Activated CD4-positive, alpha-beta T cell treated with anti-CD3 and anti-CD28 coated beads, Interleukin-2, amount 50 U/mL, for 24 hours (primary cell): ENCODE measurements around the gene NEO1.
A peak's percentile ranks its signal among the peaks of the same experiment; 100 is the strongest.
"Not testable (repeated sequence)": the region's sequence is repeated elsewhere in the genome, so short reads cannot be mapped to it uniquely, and the experiment has no call there.

Source experiments
- DNase-seq, 2 donors: peaks; one replicate each; pipeline ENCODE4 v3.0.0-alpha.2; 2020; ENCODE audit warnings: low read depth in 1 of 2, low spot score in 1 of 2

NEO1 gene

DNA sequence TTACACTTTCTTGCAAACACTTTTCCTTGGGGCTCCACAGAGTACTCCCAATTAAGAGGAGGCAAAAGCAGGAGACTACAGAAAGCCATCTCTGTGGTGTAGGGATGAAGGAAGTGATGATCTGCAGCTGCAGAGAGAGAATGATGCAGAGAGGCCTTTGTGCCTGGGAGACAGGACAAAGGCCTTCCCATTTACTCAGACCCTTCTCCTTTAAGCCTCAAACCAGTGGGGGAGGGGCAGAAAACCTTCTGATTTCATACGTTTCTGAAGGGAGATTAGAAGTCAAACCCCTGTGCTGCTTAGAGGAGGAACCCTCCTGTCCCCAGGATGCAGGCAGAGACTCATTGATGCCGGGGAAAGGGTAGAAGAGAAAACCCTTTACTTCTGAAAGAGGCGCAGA, 130.8 kb downstream of the NEO1 start:
- DNase-seq, result no peak

DNA sequence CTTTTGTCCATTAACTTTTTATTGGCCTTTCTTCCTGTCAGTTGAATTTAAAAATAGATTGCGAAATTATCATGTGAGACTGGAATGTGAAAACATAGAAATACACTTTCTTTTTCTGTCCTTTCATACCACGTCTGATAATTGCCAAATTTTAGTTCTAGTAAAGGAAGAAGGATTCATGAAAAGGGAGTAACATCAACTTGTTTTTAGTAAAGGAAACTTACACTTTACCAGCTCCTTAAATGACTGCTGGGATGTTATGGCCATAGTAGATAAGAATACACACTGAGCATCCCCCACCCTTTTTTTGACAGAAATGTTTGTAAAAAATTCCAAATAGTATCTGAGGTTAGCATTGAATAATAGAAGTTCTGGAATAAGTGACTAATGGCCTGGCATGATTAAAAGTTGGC, 137.9 kb downstream of the NEO1 start:
- DNase-seq, result no peak

DNA sequence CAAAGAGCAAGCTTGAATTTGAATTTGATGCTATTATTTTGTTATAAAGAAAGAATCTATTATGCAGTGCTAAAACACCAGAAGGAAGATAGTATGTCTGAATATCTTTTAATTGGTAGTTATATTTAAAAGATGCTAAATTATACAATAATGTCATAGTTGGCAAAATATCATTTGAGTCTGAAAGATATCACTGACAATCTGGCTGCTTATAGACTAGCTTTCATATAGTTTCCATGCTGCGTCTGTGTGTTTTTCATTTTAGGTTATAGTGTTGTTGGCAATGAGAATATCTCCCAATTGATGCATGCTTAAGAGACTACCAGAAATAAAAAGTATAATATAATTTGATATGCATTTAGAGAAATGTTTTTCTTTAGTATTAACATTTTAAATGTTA, 142.9 kb downstream of the NEO1 start:
- DNase-seq, result no peak

DNA sequence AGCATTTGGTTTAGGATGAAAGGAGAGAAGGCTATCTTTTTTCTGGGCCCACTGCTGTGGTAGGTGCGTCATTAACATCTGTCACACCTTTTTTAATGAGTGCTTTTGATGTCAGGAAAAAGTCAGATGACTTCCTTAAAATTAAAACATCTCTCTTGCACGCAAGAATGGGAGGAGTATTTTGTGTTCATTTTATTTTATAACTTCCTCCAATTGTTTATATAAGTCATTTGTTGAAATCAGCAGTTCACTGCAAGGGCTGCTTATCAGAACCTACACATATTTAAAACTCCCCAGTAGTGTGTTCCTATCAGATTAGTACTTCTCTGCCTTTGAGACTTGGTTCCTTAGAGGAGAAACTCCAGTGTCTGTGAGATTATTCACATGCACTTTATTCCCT, 143.8 kb downstream of the NEO1 start:
- DNase-seq, result no peak

DNA sequence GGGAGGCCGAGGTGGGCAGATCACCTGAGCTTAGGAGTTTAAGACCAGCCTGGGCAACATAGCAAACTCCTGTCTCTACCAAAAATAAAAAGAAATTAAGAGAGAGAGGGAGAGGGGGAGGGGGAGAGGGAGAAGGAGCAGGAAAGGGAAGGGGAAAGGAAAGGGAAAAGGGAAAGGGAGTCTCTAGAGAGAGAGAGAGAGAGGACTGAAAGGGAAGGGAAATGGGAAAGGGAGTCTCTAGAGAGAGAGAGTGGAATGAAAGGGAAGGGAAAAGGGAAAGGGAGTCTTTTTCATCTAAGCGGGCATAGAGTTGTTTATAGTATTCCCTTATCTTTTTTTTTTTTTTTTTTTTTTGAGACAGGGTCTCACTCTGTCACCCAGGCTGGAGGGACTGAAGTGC, 148.1 kb downstream of the NEO1 start:
- no peak for DNase-seq

DNA sequence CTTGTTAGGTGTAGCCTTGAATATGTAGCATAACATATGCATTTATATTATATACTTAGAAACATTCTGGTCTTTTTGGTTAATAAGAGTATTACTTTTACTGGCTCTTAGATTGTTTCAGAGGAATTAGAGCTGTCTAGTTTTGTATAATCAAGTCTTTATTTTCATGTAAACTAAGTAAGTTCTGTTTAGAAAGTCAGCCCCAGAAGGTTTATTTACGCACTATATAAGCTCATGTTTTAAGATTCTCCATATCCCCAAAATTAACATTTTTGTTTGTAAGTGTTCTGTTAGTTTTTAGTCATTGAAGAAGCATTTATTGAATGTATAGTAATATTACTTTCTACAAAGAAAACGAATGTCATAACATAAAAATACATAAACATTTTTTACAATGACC, 158.4 kb downstream of the NEO1 start:
- DNase-seq, result no peak

DNA sequence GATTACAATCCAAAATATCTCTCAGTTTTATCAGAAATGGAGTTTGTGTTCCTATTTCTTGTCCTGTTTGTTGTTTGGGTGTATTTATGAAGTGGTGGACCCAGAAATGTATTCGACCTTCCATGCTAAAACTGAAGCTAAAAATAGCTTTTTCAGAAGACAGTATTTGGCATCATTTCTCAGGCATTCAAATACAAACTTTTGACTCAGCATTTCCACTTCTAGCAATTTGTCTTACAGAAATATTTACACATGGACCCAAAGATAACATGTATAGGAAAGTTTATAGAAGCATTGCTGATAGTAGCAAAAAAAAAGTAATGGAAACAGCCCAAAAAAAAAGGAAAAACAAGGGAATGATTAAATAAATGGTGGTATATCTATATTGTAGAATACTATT, 160.2 kb downstream of the NEO1 start:
- DNase-seq, result no peak

DNA sequence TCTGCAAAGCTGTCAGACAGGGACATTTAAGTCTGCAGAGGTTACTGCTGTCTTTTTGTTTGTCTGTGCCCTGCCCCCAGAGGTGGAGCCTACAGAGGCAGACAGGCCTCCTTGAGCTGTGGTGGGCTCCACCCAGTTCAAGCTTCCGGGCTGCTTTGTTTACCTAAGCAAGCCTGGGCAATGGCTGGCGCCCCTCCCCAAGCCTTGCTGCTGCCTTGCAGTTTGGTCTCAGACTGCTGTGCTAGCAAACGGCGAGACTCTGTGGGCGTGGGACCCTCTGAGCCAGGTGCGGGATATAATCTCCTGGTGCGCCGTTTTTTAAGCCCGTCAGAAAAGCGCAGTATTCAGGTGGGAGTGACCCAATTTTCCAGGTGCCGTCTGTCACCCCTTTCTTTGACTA, 169.2 kb downstream of the NEO1 start:
- not testable (repeated sequence) for DNase-seq

DNA sequence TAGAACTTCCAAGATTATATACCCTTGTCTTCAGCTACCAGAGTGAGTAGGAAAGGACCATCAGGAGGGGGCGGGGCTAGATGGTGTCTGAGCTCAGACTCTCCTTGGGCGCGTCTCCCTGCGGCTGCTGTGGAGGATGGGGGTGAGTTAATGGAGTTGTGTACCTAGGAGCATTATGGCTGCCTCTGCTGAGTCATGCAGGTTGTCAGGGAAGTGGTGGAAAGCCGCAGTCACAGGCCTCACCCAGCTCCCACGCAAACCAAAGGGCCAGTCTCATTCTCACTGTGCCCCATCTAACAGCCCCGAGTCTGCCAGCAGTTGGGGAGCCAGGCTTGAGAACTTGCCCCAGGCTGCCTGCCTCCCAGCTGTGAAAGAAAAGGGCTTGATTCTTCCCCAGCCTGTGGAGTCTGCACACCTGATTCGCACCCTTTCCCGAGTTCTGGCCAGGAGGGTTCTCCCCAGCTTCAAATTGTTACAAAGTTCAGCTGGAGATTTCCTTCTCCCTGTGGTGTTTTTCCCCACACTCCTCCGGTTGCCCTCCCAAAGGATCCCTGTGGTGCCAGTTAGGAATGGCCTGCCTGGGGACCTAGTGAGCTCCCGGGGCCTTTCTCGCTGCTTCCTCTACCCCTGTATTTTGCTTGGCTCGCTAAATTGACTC, 173.2 kb downstream of the NEO1 start:
- no peak for DNase-seq

DNA sequence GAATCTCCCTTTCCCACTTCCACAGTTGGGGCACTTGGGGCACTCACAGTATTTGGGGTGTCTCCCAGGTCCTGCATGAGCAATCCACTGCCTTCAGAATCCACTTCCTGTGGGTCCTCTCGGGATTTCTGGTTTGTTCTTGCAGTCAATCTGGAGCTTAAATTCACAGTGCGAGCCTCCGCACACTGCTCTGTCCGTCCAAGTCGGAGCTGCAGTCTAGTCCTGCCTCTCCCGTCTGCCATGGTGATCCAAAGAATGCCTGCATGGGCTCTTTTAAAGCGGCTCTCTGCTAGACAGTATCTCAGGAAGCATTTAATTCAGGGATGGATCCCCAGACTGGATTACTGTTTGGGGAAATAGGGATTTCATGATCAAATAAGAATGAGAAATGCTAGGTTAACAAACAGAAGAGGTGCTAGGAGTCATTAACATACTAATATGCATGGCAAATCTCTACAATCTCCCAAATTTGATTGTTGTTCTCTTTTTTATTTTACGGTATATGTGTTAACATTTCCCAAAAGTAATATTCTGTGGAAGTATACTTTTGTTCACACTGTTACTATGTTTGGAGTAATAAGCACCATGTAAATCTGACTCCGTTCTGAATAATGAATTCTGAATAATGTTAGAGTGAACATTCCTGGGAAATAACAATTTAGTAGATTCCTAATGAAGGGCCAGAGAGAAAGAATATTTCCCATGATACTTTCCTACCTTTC, 174.0 kb downstream of the NEO1 start:
- no peak for DNase-seq

DNA sequence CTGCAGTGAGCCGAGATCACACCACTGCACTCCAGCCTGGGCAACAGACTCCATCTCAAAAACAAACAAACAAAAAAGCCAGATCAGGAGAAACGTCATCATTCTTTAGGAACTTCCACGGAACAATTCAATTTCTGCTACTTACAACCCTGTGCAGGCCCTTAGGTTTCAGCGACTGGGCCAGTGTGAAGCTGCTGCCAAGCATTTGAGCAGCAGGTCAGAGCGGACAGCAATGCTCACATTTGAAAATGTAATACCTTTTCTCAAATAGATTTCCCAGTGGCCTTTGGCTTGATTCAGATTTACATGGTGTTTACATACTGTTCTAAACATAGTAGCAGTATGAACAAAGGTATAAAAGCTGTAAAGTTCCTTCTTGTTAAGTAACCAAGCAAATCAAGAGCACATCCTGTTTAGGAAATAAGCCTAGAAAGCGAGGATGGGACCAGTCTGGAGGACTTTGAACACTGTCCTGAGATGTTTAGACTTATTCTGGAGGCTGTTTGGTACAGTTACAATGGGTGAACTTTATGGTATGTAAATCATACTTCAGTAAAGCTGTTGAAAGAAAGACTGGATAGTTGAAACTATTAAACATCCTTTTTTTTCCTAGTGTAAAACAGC, 175.3 kb downstream of the NEO1 start:
- no peak for DNase-seq

DNA sequence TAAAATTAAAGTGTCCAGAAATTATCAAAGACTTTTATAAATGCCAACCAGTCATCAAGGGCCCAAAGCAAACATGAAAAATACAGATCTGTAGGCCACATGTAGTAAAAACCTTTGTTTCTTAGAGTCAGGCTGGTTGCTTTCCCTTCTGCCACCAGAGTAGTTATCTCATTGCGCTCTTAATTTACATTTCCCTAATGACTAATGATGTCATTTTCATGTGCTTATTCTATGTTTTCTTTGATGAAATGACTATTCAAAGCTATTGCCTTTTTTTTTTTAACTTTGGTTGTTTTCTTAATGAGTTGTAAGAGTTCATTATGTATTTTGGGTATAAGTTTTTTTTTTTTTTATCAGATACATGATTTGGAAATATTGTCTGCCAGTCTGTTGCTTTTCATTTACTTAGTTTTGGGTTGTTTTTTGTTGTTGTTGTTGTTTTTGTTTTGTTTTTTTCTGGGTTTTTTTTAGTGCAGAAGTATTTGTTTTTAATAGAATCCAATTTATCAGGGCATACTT, 175.9 kb downstream of the NEO1 start:
- no peak for DNase-seq

DNA sequence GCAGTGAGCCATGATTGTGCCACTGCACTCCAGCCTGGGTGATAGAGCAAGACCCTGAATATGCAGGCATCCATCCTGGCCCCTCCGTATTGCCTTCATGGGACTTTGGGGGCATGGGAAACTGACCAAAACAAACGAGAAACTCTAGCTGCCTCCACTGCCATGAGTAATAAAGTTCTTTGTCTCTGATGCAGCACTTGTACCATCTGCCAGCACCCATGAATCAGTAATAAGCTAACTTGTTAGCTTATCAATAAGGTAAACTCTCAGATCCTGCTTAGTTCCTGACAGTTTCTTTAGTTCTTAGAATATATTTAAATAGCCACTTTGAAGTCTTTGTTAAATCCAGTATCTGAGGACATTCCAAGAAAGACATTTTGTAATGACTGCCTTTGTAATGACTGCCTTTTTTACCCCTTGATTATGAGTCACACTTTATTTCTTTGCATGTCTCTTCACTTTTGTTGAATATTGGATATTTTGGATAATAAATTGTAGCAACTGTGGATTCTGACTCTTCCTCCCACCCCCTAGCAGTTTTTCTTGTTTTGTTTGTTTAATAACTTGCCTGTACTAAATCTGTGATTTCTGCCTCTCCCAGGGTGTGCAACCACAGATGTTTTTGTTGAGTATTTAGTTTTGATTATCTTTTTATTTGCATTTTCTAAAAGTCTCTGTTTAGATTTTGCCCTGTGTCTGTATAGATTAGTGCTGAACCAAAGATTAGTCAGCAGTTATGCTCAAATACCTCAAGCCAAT, 179.6 kb downstream of the NEO1 start:
- DNase-seq, result no peak

DNA sequence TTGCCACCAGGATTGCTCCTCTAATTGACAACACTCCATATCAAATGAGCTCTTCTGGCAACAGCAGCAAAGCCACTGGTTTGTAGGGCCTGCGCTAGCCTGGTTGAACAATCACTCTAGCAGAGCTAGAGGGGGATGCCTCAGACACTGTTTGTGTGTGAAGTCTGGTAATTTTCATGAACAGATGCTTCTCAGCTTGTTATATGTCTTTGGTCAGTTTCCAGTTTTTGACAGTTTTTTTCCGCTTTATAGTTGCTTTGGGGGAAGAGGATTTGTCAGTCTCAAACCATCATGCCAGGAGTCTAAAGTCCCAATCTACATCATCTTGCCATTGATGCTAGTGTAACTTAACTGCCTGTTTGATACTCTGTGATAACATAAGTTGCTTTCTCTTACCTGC, 180.5 kb downstream of the NEO1 start:
- DNase-seq, result no peak

DNA sequence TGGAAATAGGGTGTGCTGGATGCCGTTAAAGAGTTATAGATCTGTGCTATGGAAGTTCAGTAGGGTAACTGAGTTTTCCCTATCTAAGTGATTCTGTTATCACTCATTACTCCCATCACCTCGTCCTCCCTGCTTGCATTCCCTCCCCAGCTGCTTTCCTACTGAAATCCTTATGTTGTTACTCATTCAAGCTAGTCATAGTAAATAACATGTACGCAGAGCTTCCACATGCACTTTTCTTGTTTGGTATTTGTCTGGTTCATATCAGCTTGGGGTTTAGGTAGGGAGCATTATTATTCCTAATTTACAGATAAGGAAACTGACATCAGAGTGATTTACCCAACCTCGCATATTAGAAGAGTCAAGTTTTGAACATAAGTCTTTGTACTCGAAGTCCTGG, 181.4 kb downstream of the NEO1 start:
- DNase-seq, result no peak

DNA sequence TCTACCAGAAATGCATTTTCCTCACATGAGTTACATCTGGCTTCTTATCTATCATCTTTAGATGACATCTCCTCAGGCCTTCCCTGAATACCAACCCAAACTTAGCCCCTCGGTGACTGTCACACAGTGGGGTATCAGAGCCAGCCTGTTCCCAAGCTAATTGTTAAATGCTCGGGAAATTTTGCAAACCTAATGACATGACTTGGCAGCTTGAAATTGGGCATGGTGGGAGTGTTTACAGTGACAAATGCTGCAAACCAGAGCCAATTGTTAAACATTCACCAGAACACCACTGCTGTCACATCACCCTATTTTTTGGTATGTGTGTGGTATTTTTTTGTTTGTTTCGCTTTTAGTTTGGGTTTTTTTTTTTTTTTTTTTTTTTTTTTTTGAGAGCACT, 185.6 kb downstream of the NEO1 start:
- DNase-seq, result no peak

DNA sequence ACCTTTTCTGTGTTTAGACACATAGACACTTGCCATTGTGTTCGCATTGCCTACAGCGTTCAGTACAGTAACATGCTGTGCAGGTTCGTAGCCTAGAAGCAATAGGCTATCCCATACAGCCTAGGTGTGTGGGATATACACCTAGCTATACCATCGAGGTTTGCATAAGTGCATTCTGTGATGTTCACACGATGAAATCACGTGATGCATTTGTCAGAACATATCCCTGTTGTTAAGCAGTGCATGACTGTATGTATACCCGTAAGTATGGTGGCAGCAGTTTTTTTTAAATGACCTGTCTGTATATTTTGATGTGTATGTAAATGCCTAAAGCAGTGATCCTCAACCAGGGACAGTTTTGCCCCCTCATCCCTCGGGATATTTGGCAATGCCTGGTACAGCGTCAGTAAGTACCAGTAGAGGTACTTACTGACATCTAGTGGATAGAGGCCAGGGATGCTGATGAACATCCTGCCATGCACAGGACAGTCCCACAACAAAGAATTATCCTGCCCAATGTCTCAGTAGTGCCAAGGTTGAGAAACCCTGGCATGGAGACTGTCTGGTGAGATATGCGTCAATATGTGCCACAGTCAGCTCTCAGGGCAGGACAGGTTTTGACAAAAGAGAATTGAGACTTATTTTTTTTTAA, 187.4 kb downstream of the NEO1 start:
- no peak for DNase-seq

DNA sequence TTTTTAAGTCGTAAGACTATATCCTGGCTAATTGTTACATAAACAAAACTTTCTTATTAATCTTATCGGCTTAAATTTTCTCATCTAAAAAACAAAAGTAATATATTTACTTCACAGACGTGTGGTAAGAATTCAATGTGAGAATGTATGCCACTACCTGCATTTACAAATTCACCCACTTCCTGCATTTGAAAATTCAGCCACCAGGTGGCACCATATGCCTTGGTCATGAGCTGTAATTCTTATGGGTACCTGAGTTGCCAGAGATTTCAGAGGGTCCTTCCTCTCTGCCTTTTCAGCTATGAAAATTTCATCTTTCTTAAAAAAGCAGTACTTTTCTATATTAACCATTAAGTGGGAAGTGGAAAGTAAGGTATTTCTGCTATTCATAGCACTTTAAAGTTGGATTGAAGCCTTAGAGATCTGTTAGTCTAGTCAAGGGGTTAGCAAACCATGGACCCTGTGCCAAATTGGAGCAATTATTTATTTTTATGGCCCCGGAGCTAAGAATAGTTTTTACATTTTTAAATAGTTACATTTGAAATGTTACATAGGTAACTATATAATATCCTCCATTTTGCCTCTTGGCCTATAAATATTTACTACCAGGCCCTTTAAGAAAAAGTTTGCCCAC, 188.7 kb downstream of the NEO1 start:
- DNase-seq, result peak; percentile 47 to 70

DNA sequence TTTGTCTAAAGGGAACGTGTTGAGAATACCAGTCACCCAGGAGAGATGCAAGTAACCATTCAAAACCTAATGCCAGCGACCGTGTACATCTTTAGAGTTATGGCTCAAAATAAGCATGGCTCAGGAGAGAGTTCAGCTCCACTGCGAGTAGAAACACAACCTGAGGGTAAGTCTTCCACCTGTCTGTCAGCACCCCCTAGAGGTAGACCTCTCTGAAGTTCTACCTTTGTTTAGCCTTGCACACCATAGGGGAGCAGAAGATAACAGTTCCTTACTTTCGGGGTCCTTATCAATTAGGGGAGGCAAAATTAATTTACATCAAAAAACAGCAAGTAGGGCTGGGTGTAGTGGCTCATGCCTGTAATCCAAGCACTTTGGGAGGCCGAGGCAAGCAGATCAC, 192.1 kb downstream of the NEO1 start:
- DNase-seq, result no peak

DNA sequence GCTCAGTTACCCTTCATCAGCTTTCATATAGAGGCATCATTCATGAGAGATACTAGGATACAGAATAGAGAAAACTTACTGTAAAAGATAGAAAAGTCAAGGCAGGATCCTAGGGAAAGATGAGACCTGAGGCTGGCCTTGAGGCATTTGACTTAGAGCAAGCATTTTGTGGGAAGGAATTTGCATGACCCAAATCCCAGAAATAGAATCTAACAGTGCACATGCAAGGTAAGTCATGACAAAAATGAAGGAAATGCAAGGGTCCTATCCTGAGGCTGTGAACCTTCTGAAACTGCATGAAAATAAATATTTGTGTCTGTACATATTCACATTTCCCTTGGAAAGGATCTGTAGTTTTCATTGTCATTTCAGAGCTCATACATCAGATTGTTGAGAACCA, 194.2 kb downstream of the NEO1 start:
- DNase-seq, result no peak

DNA sequence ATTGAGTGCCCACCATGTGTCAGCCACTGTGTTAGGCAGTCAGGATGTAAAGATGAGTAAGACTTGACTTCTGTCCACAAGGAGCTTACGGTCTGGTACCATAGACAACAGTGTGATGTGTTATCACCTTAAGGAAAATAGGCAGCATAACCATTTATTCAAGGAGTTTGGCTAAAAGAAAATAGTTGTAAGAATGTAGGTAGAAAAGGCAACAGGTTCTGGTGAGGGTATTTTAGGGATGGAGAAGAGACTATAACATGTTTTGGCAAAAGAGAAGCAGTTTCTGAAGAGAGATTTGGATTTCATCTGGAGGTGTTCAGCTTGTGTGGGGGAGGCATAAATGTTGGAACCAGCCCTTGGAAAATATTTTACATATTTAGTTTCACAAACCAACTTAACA, 194.6 kb downstream of the NEO1 start:
- no peak for DNase-seq
